NOMO-1 (cell line): Measurements from ENCODE around the gene MYCBP.
A peak's percentile ranks its signal among the peaks of the same experiment; 100 is the strongest.
"Not testable (repeated sequence)": the region's sequence is repeated elsewhere in the genome, so short reads cannot be mapped to it uniquely, and the experiment has no call there.

Experiments
- DNase-seq, 2 experiments: peaks; one replicate each; lab custom pipeline; 2025; ENCODE audit not compliant: unreplicated experiment in 2 of 2; lab: John Stamatoyannopoulos, UW

The MYCBP gene

GRCh38 chr1:38873027-38873969 lies at the start of gene MYCBP:
TSS of gene MYCBP (minus strand) at chr1:38873348. CDS start at chr1:38873305, 43 bp downstream.
- peak; percentile 96 for DNase-seq

GRCh38 chr1:38919130-38919529 lies 46.0 kb upstream of the MYCBP start:
- DNase-seq, result no peak

GRCh38 chr1:38918568-38918967 lies 45.4 kb upstream of the MYCBP start:
- no peak for DNase-seq

GRCh38 chr1:38917772-38918171 lies 44.6 kb upstream of the MYCBP start:
- DNase-seq, result no peak

- DNase-seq, result no peak
Measured at GRCh38 chr1:38917337-38917736, 44.2 kb upstream of the MYCBP start.

GRCh38 chr1:38915352-38915948 lies 42.3 kb upstream of the MYCBP start:
- no peak for DNase-seq

GRCh38 chr1:38914908-38915307 lies 41.8 kb upstream of the MYCBP start:
- not testable (repeated sequence) for DNase-seq

- no peak for DNase-seq
Measured at GRCh38 chr1:38908821-38909220, 35.7 kb upstream of the MYCBP start.

- no peak for DNase-seq
Measured at GRCh38 chr1:38905985-38906384, 32.8 kb upstream of the MYCBP start.

GRCh38 chr1:38899560-38899959 lies 26.4 kb upstream of the MYCBP start:
- no peak for DNase-seq

- no peak for DNase-seq
Measured at GRCh38 chr1:38898653-38899230, 25.6 kb upstream of the MYCBP start.

- no peak for DNase-seq
Measured at GRCh38 chr1:38896169-38896568, 23.0 kb upstream of the MYCBP start.

GRCh38 chr1:38892976-38893375 lies 19.8 kb upstream of the MYCBP start:
- DNase-seq, result no peak

- no peak for DNase-seq
Measured at GRCh38 chr1:38891753-38892152, 18.6 kb upstream of the MYCBP start.

- no peak for DNase-seq
Measured at GRCh38 chr1:38889589-38889988, 16.4 kb upstream of the MYCBP start.

- no peak for DNase-seq
Measured at GRCh38 chr1:38888423-38889333, 15.5 kb upstream of the MYCBP start.

GRCh38 chr1:38885092-38885491 lies 11.9 kb upstream of the MYCBP start:
- no peak for DNase-seq

GRCh38 chr1:38881487-38881886 lies 8.3 kb upstream of the MYCBP start, which contains the start of gene GJA9:
TSS of gene GJA9 (minus strand) at chr1:38881587. CDS start at chr1:38876098, 5,489 bp downstream.
- no peak for DNase-seq

GRCh38 chr1:38875811-38876210 lies 2.7 kb upstream of the MYCBP start:
- DNase-seq, result no peak

- peak in 1 of 2 experiments; percentile 17 for DNase-seq
Measured at GRCh38 chr1:38872401-38873026, 634 bp downstream of the MYCBP start.
